GM18511 (cell line): ENCODE measurements around the gene NWD2.
A peak's percentile ranks its signal among the peaks of the same experiment; 100 is the strongest.

Source experiments
- ATAC-seq: cut with Tn5 transposase; IDR thresholded peaks from one replicate; pipeline ENCODE4 v1.9.1; 2021; ENCODE audit warnings: mild to moderate bottlenecking, moderate library complexity; ENCODE audit not compliant: unreplicated experiment

Gene NWD2

DNA sequence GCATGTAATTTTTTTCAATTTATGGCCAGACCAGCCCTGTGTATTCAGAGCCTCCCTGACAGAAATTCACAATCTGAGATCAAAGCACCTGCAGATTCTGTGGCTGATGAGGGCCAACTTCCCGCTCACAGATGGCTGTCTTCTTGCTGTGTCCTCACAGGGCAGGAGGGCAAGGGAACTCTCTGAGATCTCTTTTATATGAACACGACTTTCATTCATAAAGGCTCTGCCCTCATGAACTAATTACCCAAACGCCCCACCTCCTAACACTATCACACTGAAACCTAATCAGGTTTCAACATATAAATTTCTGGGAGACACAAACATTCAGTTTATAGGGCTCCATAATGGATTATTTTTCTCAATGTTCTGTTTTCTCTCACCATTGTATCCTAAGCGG is 192.6 kb downstream of the NWD2 start:
- no peak for ATAC-seq

DNA sequence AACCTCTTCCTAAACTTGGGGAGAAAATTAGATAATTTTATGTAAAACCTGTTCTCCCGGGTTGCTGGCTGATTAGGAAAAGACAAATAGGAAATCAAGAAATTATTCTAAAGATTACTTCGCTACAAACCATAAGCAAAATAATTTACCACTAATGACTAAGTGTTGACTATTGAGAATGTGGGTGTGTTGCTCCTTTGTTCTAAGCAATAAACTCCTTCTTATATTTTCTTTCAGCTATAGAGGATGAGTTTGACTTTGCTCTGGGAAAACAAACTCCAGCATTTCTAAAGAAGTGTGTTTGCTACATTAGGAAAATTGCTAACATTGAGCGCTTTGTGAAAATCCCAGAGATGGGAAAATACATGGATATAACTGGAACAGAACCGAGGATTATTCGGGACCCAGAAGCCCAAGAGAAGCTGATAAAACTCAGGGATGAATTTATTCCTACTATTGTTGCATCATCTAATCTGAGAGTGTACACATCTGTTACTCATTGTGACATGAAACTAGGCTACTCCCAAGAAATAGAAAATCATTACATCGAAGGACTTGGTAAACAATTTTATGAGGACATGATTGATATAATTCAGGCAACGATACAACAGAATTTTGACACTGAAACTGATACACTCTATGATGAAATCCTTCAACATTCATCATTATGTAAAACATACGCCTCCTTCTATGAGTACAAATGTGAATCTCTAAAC is 194.2 kb downstream of the NWD2 start:
- no peak for ATAC-seq

DNA sequence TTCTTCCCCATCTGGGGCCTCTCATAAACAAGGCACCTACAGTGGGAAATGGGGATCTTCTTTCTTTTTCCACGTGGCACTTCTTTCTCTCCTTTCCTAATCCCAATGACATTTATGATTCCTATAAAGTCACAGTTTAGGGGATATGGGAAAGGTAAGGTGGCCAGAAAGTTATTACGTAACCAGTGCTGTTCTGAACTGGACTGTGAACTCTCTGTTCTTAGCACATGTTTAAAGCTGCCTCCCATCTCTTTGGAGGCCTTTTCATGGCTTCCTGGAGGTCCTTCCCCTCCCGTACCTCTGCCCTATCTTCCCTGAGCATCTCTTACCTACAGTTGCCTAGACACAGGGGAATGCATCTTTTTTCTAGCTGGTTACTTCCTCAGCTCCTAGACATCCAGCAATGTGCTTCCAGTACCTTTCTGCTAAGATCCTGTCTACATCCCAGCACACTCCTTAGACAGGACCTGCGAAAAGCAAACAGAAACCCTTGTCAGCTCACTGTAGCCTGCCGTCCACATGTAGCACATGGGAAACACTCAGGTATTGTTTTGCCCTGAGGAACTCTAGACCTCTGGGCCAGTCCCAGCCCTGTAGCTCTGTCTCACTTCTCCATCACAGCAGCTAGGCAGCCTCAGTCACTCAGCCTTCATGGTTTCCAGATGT is 195.4 kb downstream of the NWD2 start:
- ATAC-seq: no peak

DNA sequence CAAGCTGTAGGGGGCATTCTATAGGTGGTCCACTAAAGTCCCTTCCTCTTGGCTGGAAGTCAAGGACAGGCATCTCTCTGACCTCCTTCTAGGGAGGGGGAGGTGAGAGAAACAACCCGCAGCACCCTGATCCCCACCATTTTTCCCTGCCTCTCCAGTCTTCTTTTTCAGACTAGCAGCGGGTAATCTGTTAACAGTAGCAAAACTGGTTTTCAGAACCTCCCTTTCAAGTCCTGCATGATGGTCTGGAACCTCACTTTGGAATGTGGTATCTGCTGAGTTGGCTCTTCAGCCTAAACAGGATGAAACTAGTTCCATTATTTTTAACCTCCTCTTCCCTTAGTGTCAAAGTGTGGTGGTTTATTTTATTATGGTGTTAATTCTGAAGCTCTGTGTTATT is 196.0 kb downstream of the NWD2 start:
- ATAC-seq: no peak

DNA sequence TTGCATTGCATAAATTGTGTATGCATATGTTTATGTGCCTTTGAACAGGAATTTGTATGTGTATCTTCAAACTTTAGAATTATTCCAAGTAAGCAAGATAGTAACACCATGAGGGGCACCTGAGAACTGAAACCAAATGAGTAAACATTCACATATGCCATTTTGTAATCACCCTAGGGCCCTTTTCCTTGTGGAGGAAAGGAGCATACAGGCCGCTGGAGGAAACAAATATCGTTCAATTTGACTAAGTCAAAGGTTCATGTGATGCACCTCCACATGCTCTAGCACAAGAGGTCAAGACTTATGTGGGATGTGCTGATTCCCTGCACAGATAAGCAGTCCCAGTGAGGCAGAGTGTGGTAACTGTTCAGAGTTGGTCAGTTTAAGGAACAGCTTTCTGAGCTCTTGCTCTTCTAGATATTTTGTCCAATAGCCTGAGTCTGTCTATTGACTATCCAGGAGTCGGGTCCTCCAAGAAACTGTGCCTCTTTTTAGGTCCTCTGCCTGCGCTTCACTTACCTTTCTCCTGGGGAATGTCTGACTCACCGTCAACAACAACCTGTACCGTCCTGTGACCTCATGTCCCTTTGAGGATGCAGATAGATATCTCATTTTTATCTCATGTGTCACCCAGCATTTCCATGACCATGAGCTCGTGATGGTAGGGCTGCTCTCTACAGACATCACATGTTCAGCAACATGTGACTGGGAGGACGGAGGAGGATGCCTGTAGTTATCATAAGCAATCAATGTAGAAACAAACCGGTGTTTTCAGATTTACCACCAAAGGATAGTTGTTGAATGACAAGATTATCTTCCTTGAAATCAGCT is 196.9 kb downstream of the NWD2 start:
- ATAC-seq: no peak

DNA sequence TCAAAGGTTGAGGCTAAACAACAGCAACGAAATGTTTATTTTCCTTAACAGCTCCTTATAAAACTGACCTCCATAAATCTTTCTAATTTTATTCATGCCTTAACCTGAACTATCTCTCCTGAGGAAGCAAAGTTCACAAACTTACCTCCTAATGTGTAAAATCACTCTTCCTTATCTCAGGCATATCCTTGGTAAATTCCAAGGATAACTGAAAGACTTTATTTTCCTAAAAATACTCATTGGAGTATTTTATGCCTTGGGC is 197.4 kb downstream of the NWD2 start:
- ATAC-seq: no peak

DNA sequence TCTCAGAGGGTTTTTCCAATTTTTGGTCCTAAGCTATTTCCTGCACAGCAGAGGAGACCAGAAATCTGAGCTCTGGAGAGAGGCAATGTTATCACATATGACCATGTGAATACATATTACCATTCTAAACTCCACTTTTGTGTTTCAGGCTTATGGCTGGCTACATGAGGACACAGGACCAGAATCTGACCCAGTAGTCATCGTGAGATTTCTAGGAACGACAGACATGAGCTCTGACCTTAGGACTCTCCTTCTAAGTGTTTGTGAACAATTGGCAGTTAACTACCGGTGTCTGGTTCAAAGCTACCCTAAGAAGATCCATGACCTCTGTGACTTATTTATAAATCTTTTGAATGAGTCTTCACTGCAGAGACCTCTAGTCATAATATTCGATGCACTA is 198.6 kb downstream of the NWD2 start:
- no peak for ATAC-seq

DNA sequence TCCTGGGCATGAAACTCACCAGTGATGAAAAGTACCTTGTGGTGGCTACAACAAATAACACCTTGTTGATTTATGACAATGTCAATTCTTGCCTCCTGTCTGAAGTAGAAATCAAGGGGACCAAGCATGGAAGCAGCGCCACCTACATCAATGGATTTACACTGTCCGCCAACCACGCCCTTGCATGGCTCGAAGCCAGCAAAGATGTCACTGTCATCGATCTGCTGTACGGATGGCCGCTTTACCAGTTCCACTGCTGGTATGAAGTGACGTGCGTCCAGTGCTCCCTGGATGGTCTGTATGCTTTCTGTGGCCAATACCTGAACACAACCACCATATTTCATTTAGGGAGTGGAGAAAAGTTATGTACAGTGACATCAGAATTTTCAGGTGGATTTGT is 200.5 kb downstream of the NWD2 start:
- no peak for ATAC-seq

DNA sequence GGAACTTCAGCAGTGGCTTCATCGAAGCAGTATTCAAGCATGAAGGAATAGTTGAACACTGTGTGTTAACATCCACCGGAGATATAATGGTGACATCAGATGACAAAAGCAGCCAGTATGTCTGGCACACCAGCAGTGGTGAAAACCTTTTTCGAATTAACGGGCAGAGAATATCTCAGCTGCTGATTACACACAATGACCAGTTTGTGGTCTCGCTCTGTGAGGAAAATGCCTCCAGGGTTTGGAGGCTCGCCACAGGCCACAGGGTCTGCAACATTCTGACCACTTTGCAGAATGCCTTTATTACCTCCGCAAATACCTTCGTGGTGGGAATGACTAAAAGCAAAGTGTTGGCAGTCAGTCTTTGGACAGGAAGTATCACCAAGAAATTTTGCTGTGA is 201.5 kb downstream of the NWD2 start:
- no peak for ATAC-seq

DNA sequence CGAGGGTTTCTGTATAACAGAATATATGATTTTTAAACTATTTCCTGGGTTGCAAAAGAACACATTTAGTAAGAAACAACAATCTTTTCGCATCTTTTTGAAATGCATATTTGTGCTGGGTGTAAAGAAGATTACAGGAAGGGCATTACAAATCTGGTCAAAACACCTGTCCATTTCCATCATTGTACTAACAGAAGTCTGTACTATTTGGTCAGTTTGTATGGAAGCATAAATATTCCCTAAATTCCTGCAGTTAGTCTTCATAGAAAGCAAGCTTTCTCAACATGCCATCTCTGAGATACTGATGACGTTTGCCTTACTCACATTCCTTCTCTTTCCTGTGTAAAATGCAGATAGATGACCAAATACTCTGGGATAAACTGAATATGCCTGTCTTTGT is 203.3 kb downstream of the NWD2 start:
- no peak for ATAC-seq

DNA sequence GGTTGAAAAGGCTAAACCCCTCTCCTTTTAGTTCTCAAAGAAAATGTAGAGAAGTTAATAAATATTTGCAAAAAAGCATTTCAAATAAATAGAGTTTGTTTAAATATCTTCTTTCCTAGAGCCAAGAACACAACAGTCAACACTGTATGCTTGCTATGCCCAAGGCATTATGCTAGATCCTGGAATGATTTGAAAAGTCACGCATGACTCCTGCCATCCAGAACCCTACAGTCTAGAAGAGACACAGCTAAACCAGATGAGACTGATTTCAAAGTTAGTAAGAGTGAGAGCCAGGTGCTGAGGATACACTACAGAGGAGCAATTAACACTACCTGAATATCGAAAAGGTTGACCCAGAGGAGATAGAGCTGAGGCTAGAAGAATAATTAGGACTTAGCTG is 205.8 kb downstream of the NWD2 start:
- no peak for ATAC-seq

DNA sequence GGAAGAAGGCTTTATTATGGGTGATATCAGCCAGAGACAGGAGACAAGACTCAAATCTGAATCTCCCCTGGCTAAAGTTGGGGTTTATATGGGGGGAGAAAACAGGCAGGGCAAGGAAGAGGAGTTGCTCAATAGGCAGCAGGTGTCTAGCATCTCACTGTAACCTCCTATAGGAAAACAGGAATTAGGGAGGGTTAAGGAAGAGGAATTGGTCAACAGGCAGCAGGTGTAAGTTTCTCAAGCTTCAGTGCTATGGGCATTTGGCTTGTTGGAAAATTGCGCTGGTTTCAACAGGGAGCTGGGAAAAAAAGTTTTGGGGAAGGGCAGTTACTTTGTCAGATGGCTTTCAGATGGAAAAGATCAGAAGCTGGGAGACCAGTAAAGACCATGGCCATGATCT is 206.4 kb downstream of the NWD2 start:
- ATAC-seq: no peak

DNA sequence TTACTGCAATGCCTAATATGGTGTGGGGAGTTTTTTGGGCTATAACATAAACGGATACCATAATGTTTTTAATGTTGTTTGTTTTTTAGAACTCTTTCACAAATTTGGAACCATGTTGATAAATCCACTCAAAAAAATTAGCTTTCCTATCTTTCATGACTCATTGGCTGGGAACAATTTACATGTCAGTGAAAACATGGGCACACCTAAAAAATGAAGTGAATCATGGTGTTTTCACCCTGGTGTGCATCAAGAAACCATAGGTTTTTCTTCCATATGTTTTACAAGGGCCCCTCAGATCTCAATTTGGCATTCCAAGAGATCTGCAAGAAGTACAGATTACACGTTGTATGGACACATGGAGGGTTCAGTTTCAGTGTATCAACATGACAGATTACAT is 207.1 kb downstream of the NWD2 start:
- no peak for ATAC-seq

DNA sequence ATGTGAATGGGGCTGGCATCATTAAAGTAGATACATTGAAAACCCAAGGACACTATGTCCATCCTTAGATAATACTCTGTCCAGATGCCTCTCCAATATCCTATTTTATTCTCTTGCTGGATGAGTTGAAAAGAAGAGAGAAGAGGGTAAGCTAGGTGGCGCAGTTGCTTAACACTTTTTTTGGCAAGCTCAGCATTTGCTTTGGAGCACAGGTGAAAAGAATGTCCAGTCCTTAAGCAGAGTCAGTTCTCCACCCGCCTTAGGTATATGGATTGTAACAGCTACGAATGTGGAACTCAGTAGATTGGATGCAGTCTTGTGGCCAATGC is 208.4 kb downstream of the NWD2 start:
- ATAC-seq: peak; percentile 76

DNA sequence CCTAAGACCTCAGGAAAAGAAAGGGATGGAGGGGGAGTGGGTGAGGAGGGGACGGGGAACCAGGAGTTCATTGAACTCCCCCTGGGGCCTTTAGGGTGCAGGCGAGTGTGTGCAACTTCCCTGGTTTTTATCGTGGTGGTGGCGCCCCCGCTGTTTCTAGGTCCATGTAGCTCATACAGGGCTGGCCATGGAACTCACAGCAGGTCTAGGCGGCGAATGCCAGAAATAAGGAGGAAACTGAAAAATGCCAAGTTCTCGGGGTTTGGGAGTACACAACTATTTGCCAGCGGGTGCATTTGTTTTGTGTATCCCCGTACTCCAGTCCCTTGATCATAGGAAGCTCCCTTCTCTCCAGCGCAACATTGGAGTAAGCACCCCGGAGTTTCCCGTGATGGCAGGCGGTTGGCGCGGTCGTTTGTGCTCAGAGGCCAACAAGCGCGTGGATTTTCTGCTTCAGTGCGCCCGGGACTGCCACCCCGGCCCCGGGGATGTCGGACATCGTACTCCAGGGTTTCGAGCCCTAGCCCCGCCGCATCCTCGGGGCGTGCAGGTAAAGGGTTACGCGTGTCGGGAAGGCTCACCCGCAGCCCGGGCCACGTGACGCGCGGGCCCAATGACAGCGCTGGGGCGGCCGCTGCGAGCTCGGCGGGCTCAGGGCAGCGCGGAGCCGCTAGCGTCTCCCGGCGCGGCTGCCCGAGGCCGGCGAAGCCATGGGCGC is 208.9 kb downstream of the NWD2 start:
- peak; percentile 90 for ATAC-seq

DNA sequence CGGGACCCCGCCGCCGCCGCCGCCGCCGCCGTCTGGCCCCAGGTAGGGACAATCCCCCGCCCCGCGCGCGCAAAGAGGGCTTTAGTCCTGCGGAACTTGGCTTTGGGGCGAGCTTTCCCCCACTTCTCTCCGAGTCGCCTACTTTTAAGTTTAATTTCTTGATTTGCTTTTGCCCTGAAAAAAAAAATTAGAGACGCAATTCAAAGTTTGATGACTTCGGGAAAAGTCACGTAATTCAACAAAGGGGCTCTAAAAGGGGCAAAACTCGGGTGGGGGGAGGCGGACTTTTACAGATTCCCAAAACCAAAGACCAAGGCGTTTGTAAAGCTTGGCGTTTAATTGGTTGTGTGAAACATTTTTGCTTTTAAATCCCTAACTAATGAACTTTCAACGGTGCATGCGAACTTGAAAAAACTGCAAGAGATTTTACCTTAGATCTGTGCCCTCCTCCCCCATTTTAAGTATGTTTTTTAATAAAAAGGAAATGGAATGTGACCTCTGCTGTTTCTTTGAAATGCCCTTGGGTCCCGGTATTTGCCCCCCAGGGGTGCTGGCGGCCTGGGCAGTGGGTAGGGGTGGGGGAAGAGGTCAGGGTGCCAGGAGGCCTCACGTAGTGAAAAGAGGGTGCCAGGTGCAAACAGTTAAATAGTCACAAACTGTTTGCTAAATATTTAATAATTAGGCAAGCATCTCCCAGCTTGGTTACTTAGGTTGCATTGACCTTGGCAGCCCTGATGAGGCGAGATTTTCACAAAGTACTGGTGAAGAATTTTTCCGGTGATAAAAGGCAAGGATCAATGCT is 209.7 kb downstream of the NWD2 start:
- no peak for ATAC-seq

DNA sequence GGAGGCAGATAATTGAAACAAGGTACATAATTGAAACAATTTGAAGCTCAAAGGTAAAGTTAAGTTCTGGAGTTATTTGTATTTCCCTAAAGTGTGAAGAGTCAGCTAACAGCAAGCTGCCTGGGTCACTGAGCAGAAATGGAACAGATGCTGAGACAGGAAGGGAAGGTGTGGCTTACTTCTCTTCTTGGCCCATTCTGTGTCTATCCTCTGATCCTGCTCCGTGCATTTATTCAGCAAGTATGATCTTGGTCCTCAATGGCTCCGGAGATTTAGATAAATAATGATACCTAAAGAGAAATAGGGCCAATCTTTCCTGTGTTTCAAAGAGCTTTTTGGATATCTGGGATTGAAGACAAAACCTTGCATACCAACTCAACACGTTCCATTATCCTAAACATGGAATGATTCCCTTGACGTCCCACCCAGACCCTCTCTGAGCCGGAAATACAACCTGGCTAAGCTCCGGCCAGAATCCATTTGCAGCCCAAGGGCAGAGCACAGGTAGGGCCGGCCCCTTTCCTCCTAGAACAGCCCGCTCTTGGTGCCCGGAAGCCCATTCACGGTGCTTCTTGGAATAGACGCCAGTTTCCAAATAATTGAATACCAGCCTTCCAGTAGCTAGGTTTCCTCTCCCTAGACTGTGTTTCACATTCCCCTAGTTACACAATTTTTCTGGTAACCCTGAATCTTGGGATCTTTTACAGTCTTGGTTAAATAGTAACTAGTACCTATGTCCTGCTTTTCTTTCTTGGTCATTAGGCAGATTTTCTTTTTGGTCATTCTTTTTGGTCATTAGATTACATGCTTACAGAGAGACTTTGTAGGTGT is 211.0 kb downstream of the NWD2 start:
- ATAC-seq: no peak

DNA sequence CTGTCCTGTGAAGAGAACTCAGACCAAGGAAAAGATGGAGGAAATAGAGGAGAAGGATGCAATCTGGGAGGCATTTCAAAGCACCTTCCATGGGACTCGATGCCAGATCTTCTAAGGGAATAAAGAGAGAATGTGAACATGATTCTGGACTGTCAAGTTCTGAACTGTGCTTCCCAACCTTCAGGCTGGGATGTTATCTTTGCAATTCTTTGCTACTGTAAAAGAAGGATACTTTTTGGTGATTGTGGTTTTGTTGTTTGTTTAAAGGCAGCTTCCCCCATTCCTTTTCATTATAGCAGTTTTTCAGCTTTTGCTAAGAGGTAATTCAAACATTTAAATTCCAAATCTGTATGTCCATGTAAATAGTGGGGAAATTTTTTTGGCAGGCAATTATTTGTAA is 217.3 kb downstream of the NWD2 start:
- no peak for ATAC-seq

DNA sequence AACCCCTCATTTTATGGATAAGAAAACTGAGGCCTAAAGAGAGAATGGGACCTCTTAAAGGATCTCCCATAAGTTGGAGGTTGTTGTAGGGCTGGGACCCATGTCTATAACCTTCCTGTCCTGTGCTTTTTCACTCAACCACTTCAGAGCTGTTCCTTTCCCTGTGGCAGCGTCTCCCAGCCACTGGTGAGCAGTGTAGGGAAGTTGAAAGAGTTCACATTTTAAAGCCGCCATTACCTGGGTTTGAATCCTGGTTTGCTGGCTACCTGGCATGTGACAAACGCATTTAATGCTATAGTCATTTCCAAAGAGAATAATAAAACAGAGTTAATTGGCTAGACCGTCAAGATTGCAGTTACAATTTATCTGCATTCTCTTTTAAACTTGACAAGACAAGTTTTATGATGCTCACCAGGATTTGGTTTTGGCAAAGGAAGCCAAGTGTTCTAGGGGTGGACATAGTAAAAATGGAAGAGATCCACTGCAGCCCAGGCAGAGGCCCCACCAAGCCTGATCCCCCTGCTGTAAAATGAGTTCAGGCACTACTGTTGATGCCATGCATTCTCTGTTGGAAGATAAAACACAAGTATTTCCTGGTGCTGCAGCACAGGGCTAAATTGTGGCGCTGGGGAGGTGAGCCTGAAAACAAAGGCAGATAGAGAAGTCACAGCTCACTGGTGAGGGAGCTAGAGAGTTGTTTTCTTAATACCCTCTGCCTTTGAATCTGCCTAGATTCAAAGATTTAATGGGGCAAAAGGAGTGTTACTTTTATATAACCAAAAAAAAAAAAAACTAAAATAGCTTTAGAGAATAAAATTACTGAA is 218.7 kb downstream of the NWD2 start:
- ATAC-seq: no peak
